RCC 7860 (cell line): ENCODE results near the gene THOP1.

Experiments
- DNase-seq: peaks from one replicate; pipeline ENCODE4 v3.0.0-alpha.2; 2015; ENCODE audit warnings: low spot score
- FAIRE-seq: peaks from 2 replicates; lab custom pipeline; 2012; peaks lifted over from hg19 to GRCh38; lab: Jason Lieb, UNC

THOP1 gene

GRCh38 chr19:2761876-2762782 is 23.2 kb upstream of the THOP1 start:
- FAIRE-seq (no peak), DNase-seq (no peak)

- FAIRE-seq (no peak), DNase-seq (no peak)
Observed at GRCh38 chr19:2762783-2763496, 22.4 kb upstream of the THOP1 start.

GRCh38 chr19:2763687-2764086 is 21.6 kb upstream of the THOP1 start:
- FAIRE-seq (no peak), DNase-seq (no peak)

GRCh38 chr19:2764945-2765344 is 20.4 kb upstream of the THOP1 start:
- FAIRE-seq, result no peak
- no peak for DNase-seq

- FAIRE-seq (no peak), DNase-seq (no peak)
Observed at GRCh38 chr19:2765376-2765775, 19.9 kb upstream of the THOP1 start.

- FAIRE-seq, result no peak
- DNase-seq, result no peak
Observed at GRCh38 chr19:2766594-2767372, 18.5 kb upstream of the THOP1 start.

GRCh38 chr19:2767688-2768087 is 17.6 kb upstream of the THOP1 start:
- FAIRE-seq (no peak), DNase-seq (no peak)

- DNase-seq, result no peak
- FAIRE-seq, result no peak
Observed at GRCh38 chr19:2768365-2769132, 16.8 kb upstream of the THOP1 start.

- FAIRE-seq (no peak), DNase-seq (no peak)
Observed at GRCh38 chr19:2769218-2769617, 16.1 kb upstream of the THOP1 start.

- DNase-seq (no peak), FAIRE-seq (no peak)
Observed at GRCh38 chr19:2770055-2771013, 15.0 kb upstream of the THOP1 start.

- FAIRE-seq, result no peak
- DNase-seq, result no peak
Observed at GRCh38 chr19:2771786-2772674, 13.3 kb upstream of the THOP1 start.

- FAIRE-seq (no peak), DNase-seq (no peak)
Observed at GRCh38 chr19:2774083-2774679, 11.1 kb upstream of the THOP1 start.

GRCh38 chr19:2774953-2775555 is 10.2 kb upstream of the THOP1 start:
- FAIRE-seq, result no peak
- DNase-seq, result no peak

GRCh38 chr19:2775556-2776430 is 9.5 kb upstream of the THOP1 start:
- peak; percentile 71 for DNase-seq
- FAIRE-seq, result peak; percentile 70

GRCh38 chr19:2777952-2778683 is 7.2 kb upstream of the THOP1 start:
- no peak for FAIRE-seq

GRCh38 chr19:2779121-2779740 is 6.1 kb upstream of the THOP1 start:
- no peak for FAIRE-seq
- no peak for DNase-seq

More at GRCh38 chr19:2777952-2778683, 7.2 kb upstream of the THOP1 start:
- DNase-seq, result no peak
